CD4-positive, alpha-beta T cell treated with Interleukin-6 for 4 hours (primary cell): ENCODE data around the gene PARVA.

ENCODE experiments used
- DNase-seq: peaks from one replicate; pipeline ENCODE4 v3.0.0-alpha.2; 2020; ENCODE audit warnings: mixed read lengths

PARVA gene

GRCh38 chr11:12565406-12565805 is 188.0 kb downstream of the PARVA start:
- DNase-seq: no peak

- no peak for DNase-seq
These were observed 190.5 kb downstream of the PARVA start for GRCh38 chr11:12567746-12568460.

- no peak for DNase-seq
These were observed 192.4 kb downstream of the PARVA start for GRCh38 chr11:12569499-12570425.

GRCh38 chr11:12573707-12574485 is 196.5 kb downstream of the PARVA start:
- DNase-seq: no peak

- DNase-seq: no peak
These were observed 200.6 kb downstream of the PARVA start for GRCh38 chr11:12577725-12578644.

- DNase-seq: no peak
These were observed 204.0 kb downstream of the PARVA start for GRCh38 chr11:12581416-12581815.

DNA sequence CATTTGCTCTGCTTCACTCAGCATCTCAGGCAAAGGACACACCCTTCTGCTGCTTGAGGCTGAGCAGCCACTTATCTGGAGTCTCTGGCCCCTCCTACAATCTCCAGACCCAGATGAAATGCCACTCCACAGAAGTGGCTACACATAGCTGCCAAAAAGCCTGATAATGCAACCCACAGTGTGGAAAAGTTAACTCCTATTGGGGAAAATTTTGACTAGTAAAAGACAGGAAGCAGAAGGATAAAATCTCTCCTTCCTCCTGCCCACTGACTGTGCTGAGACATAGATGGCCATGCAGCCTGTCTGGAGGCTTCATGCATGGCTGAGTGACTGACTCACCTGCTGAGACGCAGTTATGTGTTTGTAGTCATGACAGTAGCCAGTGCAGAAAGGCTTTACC is 204.6 kb downstream of the PARVA start:
- DNase-seq: no peak
